K562 (cell line): ENCODE results near the gene SIMC1.

Experiments used
- CTCF ChIP-seq, 3 experiments: IDR thresholded peaks in 2 of 3; conservative IDR thresholded peaks in 1 of 3; 2 replicates each; pipeline ENCODE4 v1.5.1; 2011 to 2012; ENCODE audit warnings: low read length in 3 of 3, mild to moderate bottlenecking in 3 of 3, control low read depth in 2 of 3, improper control_type of control experiment in 1 of 3, inconsistent platforms in 1 of 3, low read depth in 1 of 3, mixed read lengths in 1 of 3, moderate library complexity in 1 of 3; ENCODE audit not compliant: insufficient read depth in 2 of 3
- TSHZ1 ChIP-seq: fragments of 250-450 bp; sonication (Bioruptor Pico); IDR thresholded peaks from 2 replicates; pipeline ENCODE4 v1.4.0; 2020; ENCODE audit warnings: mild to moderate bottlenecking, moderate library complexity
- YY1 ChIP-seq, 3 experiments: IDR thresholded peaks; 2 replicates each; pipeline ENCODE4 v1.6.1; 2011; ENCODE audit warnings: low read length in 2 of 3, mild to moderate bottlenecking in 2 of 3, moderate library complexity in 2 of 3, borderline replicate concordance in 1 of 3, control low read depth in 1 of 3, low read depth in 1 of 3; ENCODE audit not compliant: insufficient read depth in 3 of 3, insufficient replicate concordance in 2 of 3, control insufficient read depth in 1 of 3, insufficient read length in 1 of 3; ENCODE audit errors: extremely low read depth in 1 of 3
- ZEB2 ChIP-seq: fragments of 450-650 bp; IDR thresholded peaks from 2 replicates; pipeline ENCODE4 v1.6.1; 2016
- ZNF121 ChIP-seq: sonication (generic); formaldehyde crosslinking; conservative IDR thresholded peaks from 2 replicates; pipeline ENCODE4 v1.8.0; 2022; ENCODE audit warnings: missing genetic modification reagents
- ZNF124 ChIP-seq: sonication (generic); formaldehyde crosslinking; IDR thresholded peaks from 2 replicates; pipeline ENCODE4 v1.8.1; 2022; ENCODE audit warnings: missing genetic modification reagents

GRCh38 chr5:176371621-176372539 is 133.7 kb downstream of the SIMC1 start:
- TF ChIP-seq ZNF124 (CRISPR knock-in tag) (no peak), YY1 (IDR thresholded peaks at IDR 0.05; ENCODE audit: borderline replicate concordance in 1 of 3, control insufficient read depth in 1 of 3, extremely low read depth in 1 of 3, insufficient read depth in 3 of 3, insufficient read length in 1 of 3, insufficient replicate concordance in 2 of 3, low read depth in 1 of 3, low read length in 2 of 3) (no peak), TSHZ1 (no peak), CTCF (IDR thresholded peaks at IDR 0.05 in 2 of 3, conservative IDR thresholded peaks at IDR 0.05 in 1 of 3; ENCODE audit: insufficient read depth in 2 of 3, low read depth in 1 of 3, low read length in 3 of 3) (no peak), ZEB2 (no peak), ZNF121 (no peak)
